ENCODE data around the gene LRRFIP1. TPM values are rescaled to one million over a fixed set of nuclear protein-coding genes. Genes with fewer than 3 reads are reported as not detected.

LRRFIP1 gene
- total and polyA plus RNA-seq, 2 of the 13 experiments (the other 11 are each of a cell fraction or from before 2014, with no cell fraction given): 15.9 to 40.5 TPM

GRCh38 chr2:237733677-237734300, 106.4 kb downstream of the LRRFIP1 start (continued):
- TF ChIP-seq, protein P1, sequence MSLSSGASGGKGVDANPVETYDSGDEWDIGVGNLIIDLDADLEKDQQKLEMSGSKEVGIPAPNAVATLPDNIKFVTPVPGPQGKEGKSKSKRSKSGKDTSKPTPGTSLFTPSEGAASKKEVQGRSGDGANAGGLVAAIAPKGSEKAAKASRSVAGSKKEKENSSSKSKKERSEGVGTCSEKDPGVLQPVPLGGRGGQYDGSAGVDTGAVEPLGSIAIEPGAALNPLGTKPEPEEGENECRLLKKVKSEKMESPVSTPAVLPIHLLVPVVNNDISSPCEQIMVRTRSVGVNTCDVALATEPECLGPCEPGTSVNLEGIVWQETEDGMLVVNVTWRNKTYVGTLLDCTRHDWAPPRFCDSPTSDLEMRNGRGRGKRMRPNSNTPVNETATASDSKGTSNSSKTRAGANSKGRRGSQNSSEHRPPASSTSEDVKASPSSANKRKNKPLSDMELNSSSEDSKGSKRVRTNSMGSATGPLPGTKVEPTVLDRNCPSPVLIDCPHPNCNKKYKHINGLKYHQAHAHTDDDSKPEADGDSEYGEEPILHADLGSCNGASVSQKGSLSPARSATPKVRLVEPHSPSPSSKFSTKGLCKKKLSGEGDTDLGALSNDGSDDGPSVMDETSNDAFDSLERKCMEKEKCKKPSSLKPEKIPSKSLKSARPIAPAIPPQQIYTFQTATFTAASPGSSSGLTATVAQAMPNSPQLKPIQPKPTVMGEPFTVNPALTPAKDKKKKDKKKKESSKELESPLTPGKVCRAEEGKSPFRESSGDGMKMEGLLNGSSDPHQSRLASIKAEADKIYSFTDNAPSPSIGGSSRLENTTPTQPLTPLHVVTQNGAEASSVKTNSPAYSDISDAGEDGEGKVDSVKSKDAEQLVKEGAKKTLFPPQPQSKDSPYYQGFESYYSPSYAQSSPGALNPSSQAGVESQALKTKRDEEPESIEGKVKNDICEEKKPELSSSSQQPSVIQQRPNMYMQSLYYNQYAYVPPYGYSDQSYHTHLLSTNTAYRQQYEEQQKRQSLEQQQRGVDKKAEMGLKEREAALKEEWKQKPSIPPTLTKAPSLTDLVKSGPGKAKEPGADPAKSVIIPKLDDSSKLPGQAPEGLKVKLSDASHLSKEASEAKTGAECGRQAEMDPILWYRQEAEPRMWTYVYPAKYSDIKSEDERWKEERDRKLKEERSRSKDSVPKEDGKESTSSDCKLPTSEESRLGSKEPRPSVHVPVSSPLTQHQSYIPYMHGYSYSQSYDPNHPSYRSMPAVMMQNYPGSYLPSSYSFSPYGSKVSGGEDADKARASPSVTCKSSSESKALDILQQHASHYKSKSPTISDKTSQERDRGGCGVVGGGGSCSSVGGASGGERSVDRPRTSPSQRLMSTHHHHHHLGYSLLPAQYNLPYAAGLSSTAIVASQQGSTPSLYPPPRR (CRISPR knock-in tag; IDR thresholded peaks at IDR 0.05; ENCODE audit: borderline replicate concordance): peak; percentile 87; the same call in 1 of the 2 replicates
- TF ChIP-seq ZNF383 (CRISPR knock-in tag; IDR thresholded peaks at IDR 0.05; ENCODE audit: borderline replicate concordance): no peak
- peak; percentile 71 for TF ChIP-seq ZNF772 (CRISPR knock-in tag; IDR thresholded peaks at IDR 0.05)
- no peak for TF ChIP-seq PHF20 (CRISPR knock-in tag; IDR thresholded peaks at IDR 0.05)
- no peak; the same call in 1 of the 2 replicates for TF ChIP-seq TFAP4 (IDR thresholded peaks at IDR 0.05; ENCODE audit: borderline replicate concordance, low read depth)
- TF ChIP-seq PRDM10 (CRISPR knock-in tag; IDR thresholded peaks at IDR 0.05; ENCODE audit: low read depth): peak; percentile 51; the same call in 1 of the 2 replicates
- no peak for TF ChIP-seq TOE1 (CRISPR knock-in tag; IDR thresholded peaks at IDR 0.05)
- TF ChIP-seq MEIS2 (CRISPR knock-in tag; IDR thresholded peaks at IDR 0.05): peak; percentile 42; the same call in 1 of the 2 replicates
- TF ChIP-seq ONECUT2 (CRISPR knock-in tag; IDR thresholded peaks at IDR 0.05): no peak
- TF ChIP-seq ZNF24 (IDR thresholded peaks at IDR 0.05): no peak
- TF ChIP-seq POLR2AphosphoS5 (IDR thresholded peaks at IDR 0.05; ENCODE audit: low read depth, low read length): no peak; the same call in 1 of the 2 replicates
- no peak for TF ChIP-seq EHMT2 (IDR thresholded peaks at IDR 0.05; ENCODE audit: borderline replicate concordance, low read depth, low read length)
- TF ChIP-seq HNRNPUL1 (IDR thresholded peaks at IDR 0.05; ENCODE audit: low read depth, low read length): no peak
- peak; percentile 82 for TF ChIP-seq ZKSCAN1 (IDR thresholded peaks at IDR 0.05; ENCODE audit: low read length)
- 0 out of 2 replicates have a peak, but pooled peaks have one; percentile 29 for TF ChIP-seq NCOA1 (CRISPR knock-in tag; IDR thresholded peaks at IDR 0.05)
- TF ChIP-seq SP5 (CRISPR knock-in tag; IDR thresholded peaks at IDR 0.05; ENCODE audit: borderline replicate concordance, low read depth): peak; percentile 65
- TF ChIP-seq IKZF5 (CRISPR knock-in tag; IDR thresholded peaks at IDR 0.05): peak; percentile 63; the same call in 1 of the 2 replicates
- no peak; the same call in 1 of the 2 replicates for TF ChIP-seq HHEX (CRISPR knock-in tag; IDR thresholded peaks at IDR 0.05)
- TF ChIP-seq SMC3 (IDR thresholded peaks at IDR 0.05; ENCODE audit: low read length): peak; percentile 40; the same call in 1 of the 2 replicates
- TF ChIP-seq SRSF9 (IDR thresholded peaks at IDR 0.05; ENCODE audit: borderline replicate concordance, insufficient read depth, low read depth, low read length, poor library complexity, severe bottlenecking): no peak

Measured in HepG2 (cell line).